Right lobe of liver (tissue), 6 donors: Measurements from ENCODE around the gene NOS1. TPM values are rescaled to one million over a fixed set of nuclear protein-coding genes. Genes with fewer than 3 reads are reported as not detected.

Source experiments
- ATAC-seq, 4 donors: fragments of 200-7000 bp; cut with Tn5 transposase; one replicate each; pipeline ENCODE4 v1.9.1; 2020; ENCODE audit warnings: mild to moderate bottlenecking in 4 of 4, moderate library complexity in 4 of 4
- DNase-seq, 3 donors: peaks; one replicate each; pipeline ENCODE4 v3.0.0-alpha.2; 2020
- H3K27ac ChIP-seq, 3 donors: fragments of 200-600 bp; one replicate each; pipeline ENCODE4 v1.8.0; 2022
- H3K27me3 ChIP-seq, 2 donors: fragments of 200-600 bp; one replicate each; pipeline ENCODE4 v1.8.0; 2022
- H3K36me3 ChIP-seq, 4 donors: fragments of 200-600 bp; sonication (generic) in 1 of 4; one replicate each; pipeline versions ENCODE4 v1.5.1 to v1.8.0; 2017 to 2022; ENCODE audit warnings: control low read depth in 1 of 4
- H3K4me1 ChIP-seq, 4 donors: fragments of 200-600 bp; sonication (generic) in 1 of 4; one replicate each; pipeline versions ENCODE4 v1.5.1 to v1.8.0; 2017 to 2022; ENCODE audit warnings: control low read depth in 1 of 4
- H3K4me3 ChIP-seq, 3 donors: fragments of 200-600 bp; one replicate each; pipeline ENCODE4 v1.8.0; 2022
- H3K9me3 ChIP-seq, 4 donors: fragments of 200-600 bp; sonication (generic) in 1 of 4; one replicate each; pipeline versions ENCODE4 v1.5.1 to v1.8.0; 2017 to 2022; ENCODE audit warnings: control low read depth in 1 of 4
- POLR2A ChIP-seq: fragments of 450-650 bp; IDR thresholded peaks from one replicate; pipeline ENCODE4 v1.6.1; 2017; ENCODE audit warnings: antibody characterized with exemption, mild to moderate bottlenecking
- WGBS: methylation state at CpG from one replicate; pipeline ENCODE4 v1.1.6; 2018; ENCODE audit warnings: low coverage, low lambda C conversion rate; ENCODE audit not compliant: insufficient coverage; ENCODE audit errors: missing lambda C conversion rate; 5-methylcytosine and 5-hydroxymethylcytosine counted together
- intact Hi-C, 2 donors: fragments of 100-400 bp; cut with DNase I; formaldehyde crosslinking; loops; one replicate each; pipeline versions ENCODE4 v1.11.2 to v1.14.1; 2022
- total RNA-seq, 6 experiments: library from RNA; depleted of rRNA in 2 of 6; stranded (reverse); fragments of >200 nt in 2 of 6; fragmentation: NEBNext Ultra II Directional in 3 of 6; extraction: Animal tissue kit (Norgen Biotek cat#: 25700) in 3 of 6; gene quantifications; one replicate each; pipeline versions ENCODE4 v1.1.0 to v1.2.4, GENCODE V29; 2016 to 2023
- TF ChIP-seq, protein P1 (sequence below), 4 donors: fragments of 200-600 bp in 3 of 4; fragments of 450-650 bp in 1 of 4; IDR thresholded peaks; one replicate each; pipeline versions ENCODE4 v1.5.1 to v1.8.0; 2016 to 2022; ENCODE audit warnings: antibody characterized with exemption in 4 of 4, mild to moderate bottlenecking in 2 of 4
- donor health status: DM: no; HTN: yes; CAD: no.
- donor health status: DM: no; HTN: no; CAD: no.
- donor health status: DM: no; HTN: no; CAD: no.
- donor health status: DM: no; HTN: yes; CAD: no.
- donor health status: DM: no; HTN: yes; CAD: no.

Gene NOS1
- total RNA-seq, 6 experiments from 2014 or later = under 0.01 to 0.12 (median 0.05) TPM

DNA sequence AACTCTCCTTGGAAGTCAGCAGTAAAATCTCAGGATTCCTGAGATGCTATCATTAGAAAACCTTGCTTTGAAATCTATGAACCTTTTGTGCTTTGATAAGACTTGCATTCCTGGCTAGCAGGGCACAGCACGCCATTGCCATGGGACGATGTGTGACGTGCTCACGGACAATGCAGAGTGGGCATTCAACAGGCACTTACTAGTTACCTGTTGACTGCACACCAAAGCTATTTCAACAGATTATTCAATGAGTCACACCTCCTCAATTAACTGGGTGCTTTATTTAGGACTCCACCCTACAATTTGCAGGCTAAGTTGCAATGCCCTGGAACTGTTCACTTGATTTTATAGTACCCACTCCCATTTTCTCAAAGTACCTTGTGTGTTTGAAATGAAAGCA lies 11.3 kb downstream of the NOS1 start:
- no peaks in the 10 kb centered on the region for H3K9me3 ChIP-seq
- H3K36me3 ChIP-seq = no peaks in the 10 kb centered on the region
- H3K27me3 ChIP-seq = no peaks in the 10 kb centered on the region
- H3K4me3 ChIP-seq = no peak overlapping the region
- intact Hi-C loops = no loop called here
- TF ChIP-seq, protein P1, sequence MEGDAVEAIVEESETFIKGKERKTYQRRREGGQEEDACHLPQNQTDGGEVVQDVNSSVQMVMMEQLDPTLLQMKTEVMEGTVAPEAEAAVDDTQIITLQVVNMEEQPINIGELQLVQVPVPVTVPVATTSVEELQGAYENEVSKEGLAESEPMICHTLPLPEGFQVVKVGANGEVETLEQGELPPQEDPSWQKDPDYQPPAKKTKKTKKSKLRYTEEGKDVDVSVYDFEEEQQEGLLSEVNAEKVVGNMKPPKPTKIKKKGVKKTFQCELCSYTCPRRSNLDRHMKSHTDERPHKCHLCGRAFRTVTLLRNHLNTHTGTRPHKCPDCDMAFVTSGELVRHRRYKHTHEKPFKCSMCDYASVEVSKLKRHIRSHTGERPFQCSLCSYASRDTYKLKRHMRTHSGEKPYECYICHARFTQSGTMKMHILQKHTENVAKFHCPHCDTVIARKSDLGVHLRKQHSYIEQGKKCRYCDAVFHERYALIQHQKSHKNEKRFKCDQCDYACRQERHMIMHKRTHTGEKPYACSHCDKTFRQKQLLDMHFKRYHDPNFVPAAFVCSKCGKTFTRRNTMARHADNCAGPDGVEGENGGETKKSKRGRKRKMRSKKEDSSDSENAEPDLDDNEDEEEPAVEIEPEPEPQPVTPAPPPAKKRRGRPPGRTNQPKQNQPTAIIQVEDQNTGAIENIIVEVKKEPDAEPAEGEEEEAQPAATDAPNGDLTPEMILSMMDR (IDR thresholded peaks at IDR 0.05) = no peak
- no peak for TF ChIP-seq POLR2A
- 71% methylated on average over 4 of the region's 4 CpGs for WGBS
- DNase-seq (no peak), ATAC-seq (no peak)
- no peak overlapping the region for H3K27ac ChIP-seq
- H3K4me1 ChIP-seq = no peaks in the 10 kb centered on the region

GRCh38 chr12:117347588-117347987 lies 13.8 kb downstream of the NOS1 start:
- ATAC-seq = no peak
- no peak for DNase-seq
- TF ChIP-seq POLR2A = no peak
- TF ChIP-seq, protein P1 (IDR thresholded peaks at IDR 0.05) = no peak
- Histone ChIP-seq H3K27me3 (no peaks in the 10 kb centered on the region), H3K27ac (no peak overlapping the region), H3K4me3 (no peak overlapping the region), H3K4me1 (no peaks in the 10 kb centered on the region), H3K9me3 (no peaks in the 10 kb centered on the region), H3K36me3 (no peaks in the 10 kb centered on the region)
- intact Hi-C loops = no loop called here
- WGBS = 72% methylated on average over 2 of the region's 4 CpGs

GRCh38 chr12:117344716-117345115 lies 16.7 kb downstream of the NOS1 start:
- intact Hi-C loops = no loop called here
- Histone ChIP-seq H3K9me3 (no peaks in the 10 kb centered on the region), H3K4me1 (no peaks in the 10 kb centered on the region), H3K4me3 (no peak overlapping the region), H3K27ac (no peak overlapping the region), H3K27me3 (no peaks in the 10 kb centered on the region), H3K36me3 (no peaks in the 10 kb centered on the region)
- no peak for TF ChIP-seq POLR2A
- TF ChIP-seq, protein P1 (IDR thresholded peaks at IDR 0.05) = no peak
- 89% methylated on average over 5 of the region's 5 CpGs for WGBS
- DNase-seq (no peak), ATAC-seq (no peak)

DNA sequence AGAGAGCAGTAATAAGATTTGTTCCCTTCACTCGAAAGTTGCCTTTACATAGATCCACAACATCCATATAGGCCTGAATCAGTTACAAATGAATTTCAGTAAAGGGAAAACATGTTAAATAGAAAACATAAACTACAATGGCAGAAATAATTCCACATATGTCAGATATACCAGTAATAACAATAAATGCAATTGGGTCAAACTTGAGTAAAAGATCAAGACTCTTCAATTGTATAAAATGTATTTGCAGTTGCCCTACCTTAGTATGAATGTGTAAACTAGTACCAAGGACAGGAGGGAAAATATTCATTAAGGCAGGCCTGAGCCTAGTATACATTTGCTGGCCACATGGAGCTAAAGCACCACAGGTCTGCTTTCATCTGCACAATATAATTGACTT lies 17.6 kb downstream of the NOS1 start:
- intact Hi-C loops = no loop called here
- Histone ChIP-seq H3K27ac (no peak overlapping the region), H3K27me3 (no peaks in the 10 kb centered on the region), H3K4me1 (no peaks in the 10 kb centered on the region), H3K9me3 (no peaks in the 10 kb centered on the region), H3K36me3 (no peaks in the 10 kb centered on the region), H3K4me3 (no peak overlapping the region)
- WGBS = 58% methylated on average over 1 of the region's 1 CpG
- ATAC-seq (no peak), DNase-seq (no peak)
- TF ChIP-seq, protein P1 (IDR thresholded peaks at IDR 0.05) = no peak
- TF ChIP-seq POLR2A = no peak

DNA sequence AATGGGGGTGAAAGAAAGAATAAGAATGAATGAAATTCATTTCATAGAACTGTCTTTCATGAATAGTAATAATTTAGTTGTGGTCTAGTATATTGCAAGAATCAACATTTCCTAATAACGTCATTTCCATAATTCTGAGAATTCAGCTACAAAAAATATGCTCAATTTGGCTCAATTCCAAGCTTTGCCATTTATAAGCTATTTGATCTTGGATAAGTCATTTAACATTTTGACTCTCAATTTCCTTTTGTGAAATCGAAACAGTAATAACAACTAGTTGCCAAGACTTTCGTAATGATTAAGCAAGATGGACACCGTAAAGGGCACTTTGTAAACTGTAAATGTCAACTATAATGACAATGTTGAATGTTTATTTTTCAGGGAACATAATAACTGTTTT lies 18.1 kb downstream of the NOS1 start:
- no peak overlapping the region for H3K27ac ChIP-seq
- no peak overlapping the region for H3K4me3 ChIP-seq
- WGBS = 29% methylated on average over 4 of the region's 4 CpGs
- no peaks in the 10 kb centered on the region for H3K27me3 ChIP-seq
- intact Hi-C loops = no loop called here
- H3K36me3 ChIP-seq = no peaks in the 10 kb centered on the region
- no peak for ATAC-seq
- no peaks in the 10 kb centered on the region for H3K9me3 ChIP-seq
- H3K4me1 ChIP-seq = no peaks in the 10 kb centered on the region
- DNase-seq = no peak
- TF ChIP-seq, protein P1 (IDR thresholded peaks at IDR 0.05) = no peak
- TF ChIP-seq POLR2A = no peak
